ENCODE results near the gene BCR.

Gene BCR

DNA sequence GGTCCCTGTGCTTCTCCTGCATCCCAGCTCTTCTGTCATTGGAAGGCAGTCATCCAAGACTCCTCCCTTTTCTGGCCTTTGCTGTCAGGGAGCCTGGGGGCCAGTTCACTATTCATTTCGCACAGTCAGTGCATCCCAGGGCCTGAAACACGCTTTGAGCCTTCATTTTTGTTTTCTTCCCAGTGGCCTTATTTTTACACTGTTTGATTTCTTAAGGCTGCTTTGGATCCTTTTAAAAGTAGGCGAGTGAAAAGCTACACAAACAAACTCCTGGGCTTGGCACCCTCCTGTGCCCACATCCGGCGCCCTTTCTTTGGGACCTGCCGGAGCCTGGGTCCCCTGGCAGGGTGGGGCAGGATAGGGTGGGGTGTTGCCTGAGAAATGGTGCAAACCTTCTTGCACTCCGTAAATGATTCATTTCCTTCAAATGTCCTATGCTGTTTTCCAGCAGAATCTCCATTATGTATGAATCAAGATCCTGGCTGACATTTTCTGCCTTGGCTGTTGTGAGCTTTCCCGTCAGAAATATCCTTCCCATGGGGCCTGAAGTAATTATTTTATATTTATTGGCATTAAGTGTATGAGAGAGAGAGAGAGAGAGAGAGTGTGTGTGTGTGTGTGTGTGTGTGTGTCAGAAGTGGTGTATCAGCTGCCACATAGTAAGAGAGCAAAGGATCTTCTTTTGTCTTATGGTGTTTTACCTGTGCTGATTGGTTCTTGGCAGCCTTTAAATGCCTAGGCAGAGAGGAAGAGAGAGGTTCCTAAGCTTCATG is 45.6 kb downstream of the BCR start:
- TF ChIP-seq, protein P1, sequence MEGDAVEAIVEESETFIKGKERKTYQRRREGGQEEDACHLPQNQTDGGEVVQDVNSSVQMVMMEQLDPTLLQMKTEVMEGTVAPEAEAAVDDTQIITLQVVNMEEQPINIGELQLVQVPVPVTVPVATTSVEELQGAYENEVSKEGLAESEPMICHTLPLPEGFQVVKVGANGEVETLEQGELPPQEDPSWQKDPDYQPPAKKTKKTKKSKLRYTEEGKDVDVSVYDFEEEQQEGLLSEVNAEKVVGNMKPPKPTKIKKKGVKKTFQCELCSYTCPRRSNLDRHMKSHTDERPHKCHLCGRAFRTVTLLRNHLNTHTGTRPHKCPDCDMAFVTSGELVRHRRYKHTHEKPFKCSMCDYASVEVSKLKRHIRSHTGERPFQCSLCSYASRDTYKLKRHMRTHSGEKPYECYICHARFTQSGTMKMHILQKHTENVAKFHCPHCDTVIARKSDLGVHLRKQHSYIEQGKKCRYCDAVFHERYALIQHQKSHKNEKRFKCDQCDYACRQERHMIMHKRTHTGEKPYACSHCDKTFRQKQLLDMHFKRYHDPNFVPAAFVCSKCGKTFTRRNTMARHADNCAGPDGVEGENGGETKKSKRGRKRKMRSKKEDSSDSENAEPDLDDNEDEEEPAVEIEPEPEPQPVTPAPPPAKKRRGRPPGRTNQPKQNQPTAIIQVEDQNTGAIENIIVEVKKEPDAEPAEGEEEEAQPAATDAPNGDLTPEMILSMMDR (IDR thresholded peaks at IDR 0.05; ENCODE audit: control extremely low read depth, extremely low read depth, low read depth, missing control alignments), result no peak
- POLR2A ChIA-PET, result no interaction called here
- CTCF ChIA-PET, result interaction anchor here (1.0 kb wide), 1 partner anchor 17 kb away, joined by 3 read pairs; no protein-coding TSS in a partner anchor
- DNase-seq (ENCODE audit: extremely low spot score), result no peak

DNA sequence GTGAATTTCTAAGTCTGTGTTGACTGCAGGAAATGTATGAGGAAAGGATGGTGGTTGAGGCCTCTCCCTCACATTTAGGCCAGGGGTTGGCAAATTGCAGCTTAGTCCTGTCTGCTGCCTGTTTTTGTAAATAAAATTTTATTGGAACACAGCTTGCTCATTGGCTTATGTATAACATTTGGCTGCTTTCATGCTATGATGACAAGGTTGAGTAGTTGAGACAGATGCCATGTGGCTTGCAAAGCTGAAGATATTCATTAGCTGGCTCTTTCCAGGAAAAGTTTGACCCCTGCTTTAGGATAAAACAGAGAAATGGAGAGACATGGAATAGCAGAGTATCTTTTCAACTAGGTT is 46.2 kb downstream of the BCR start:
- ChIA-PET CTCF (interaction anchor here (1.0 kb wide), 1 partner anchor 13 kb away, joined by 3 read pairs; no protein-coding TSS in a partner anchor), POLR2A (no interaction called here)
- TF ChIP-seq, protein P1 (IDR thresholded peaks at IDR 0.05; ENCODE audit: control extremely low read depth, extremely low read depth, low read depth, missing control alignments), result no peak
- no peak for DNase-seq (ENCODE audit: extremely low spot score)

DNA sequence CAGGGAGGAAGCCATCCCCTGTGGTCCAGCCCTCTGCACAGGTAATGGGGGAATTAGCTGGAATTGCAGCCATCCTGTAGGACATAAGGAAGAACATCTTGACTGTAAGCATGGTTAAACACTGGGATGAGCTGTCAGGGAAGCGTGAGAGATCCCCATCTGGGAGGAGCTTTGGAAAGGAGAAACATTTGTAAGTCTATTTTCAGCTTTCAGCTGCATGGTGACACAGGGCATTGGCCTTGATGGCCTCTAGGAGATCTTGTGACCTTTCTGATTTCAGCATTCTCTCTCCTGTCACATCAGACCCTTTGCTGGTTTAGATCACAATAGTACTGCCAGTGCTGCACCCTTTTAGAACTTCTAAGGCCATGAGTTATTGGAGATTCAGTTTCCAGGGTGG is 47.1 kb downstream of the BCR start:
- POLR2A ChIA-PET, result no interaction called here
- DNase-seq (ENCODE audit: extremely low spot score), result no peak
- CTCF ChIA-PET, result interaction anchor here (0.9 to 1.0 kb wide), 2 partner anchors 14 to 22 kb away, joined by 3 read pairs; no protein-coding TSS in a partner anchor
- TF ChIP-seq, protein P1 (IDR thresholded peaks at IDR 0.05; ENCODE audit: control extremely low read depth, extremely low read depth, low read depth, missing control alignments), result no peak

DNA sequence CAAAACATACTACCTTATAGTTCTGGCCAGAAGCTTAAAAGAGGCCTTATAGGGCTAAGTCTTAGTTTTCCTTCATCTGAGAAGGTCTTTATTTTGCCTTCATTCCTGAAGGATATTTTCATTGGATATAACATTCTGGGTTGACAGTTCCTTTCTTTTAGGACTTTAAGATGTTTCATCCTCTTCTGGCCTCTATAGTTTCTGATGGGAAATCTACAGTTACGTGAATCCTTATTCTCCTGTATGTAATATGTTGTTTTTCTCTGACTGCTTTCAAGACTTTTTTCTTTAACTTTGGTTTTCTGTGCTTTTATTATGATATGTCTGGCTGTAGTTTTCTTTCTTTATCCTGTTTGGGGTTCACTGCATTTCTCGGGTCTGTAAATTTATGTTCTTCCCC is 48.2 kb downstream of the BCR start:
- TF ChIP-seq, protein P1 (IDR thresholded peaks at IDR 0.05; ENCODE audit: control extremely low read depth, extremely low read depth, low read depth, missing control alignments), result no peak
- CTCF ChIA-PET, result no interaction called here
- POLR2A ChIA-PET, result no interaction called here

DNA sequence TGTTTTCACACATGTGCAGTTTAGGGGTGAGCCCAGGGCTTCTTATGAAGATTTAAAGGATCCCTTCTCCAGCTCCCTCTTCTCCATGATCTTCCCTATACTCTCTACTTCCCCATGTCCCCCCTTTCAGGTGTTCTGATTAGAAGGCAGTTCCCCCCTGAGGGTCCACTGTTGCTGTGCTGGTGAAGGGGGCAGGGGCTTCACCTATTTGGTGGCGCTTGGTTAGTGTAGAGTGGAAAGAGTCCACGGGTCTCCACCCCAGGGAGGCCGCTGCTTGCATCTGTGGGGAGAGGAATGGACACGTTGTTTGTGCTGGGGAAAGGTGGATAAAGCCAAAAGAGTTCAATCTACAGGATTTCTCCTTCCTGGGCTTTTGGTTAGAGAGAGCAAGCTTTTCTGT is 49.3 kb downstream of the BCR start:
- CTCF ChIA-PET, result no interaction called here
- POLR2A ChIA-PET, result no interaction called here

More for the DNA sequence above, 48.2 kb downstream of the BCR start:
- DNase-seq (ENCODE audit: extremely low spot score), result no peak

DNA sequence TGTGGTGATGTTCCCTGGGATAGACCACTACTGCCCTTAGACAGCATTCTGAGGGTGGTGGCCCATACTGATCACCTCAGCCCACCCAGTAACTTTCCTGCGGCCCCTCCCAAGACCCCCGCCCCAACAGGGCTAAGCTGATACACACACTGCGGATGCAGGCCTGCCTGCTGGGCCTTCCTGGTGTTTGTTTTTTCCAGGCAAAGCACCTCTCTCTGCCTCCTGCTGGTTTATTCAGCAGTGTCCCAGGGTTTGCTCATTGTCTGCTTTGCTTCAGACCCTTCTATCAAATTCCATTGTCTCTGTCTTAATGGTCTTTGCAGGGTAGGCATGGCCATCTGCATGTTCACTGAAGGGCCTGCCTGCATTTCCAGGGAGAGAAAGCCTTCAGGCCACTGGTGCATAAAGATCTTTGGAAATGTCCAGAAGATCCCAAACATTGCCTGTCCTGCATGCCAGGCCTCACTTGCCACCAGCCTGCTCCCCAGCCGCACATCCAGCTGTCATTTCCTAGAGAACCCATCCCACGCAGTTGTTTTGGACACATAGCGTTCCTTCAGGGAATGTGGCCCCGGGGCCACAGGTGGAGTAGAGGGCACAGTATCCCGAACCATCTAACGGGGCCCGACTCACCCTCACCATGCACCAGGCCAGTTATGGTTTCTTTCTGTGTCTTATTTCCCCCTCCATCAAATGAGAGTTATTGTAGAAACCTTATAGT is 50.2 kb downstream of the BCR start:
- no peak for DNase-seq (ENCODE audit: extremely low spot score)
- POLR2A ChIA-PET, result no interaction called here
- TF ChIP-seq, protein P1 (IDR thresholded peaks at IDR 0.05; ENCODE audit: control extremely low read depth, extremely low read depth, low read depth, missing control alignments), result no peak
- CTCF ChIA-PET, result no interaction called here

More for the DNA sequence above, 49.3 kb downstream of the BCR start:
- TF ChIP-seq, protein P1 (IDR thresholded peaks at IDR 0.05; ENCODE audit: control extremely low read depth, extremely low read depth, low read depth, missing control alignments), result no peak
- DNase-seq (ENCODE audit: extremely low spot score), result no peak

Measured in GM10248 (cell line).